ENCODE measurements around the gene CLRN3. TPM values are rescaled to one million over a fixed set of nuclear protein-coding genes. Genes with fewer than 3 reads are reported as not detected.
A peak's percentile ranks its signal among the peaks of the same experiment; 100 is the strongest.

Gene CLRN3
- total and polyA plus RNA-seq, 9 of the 15 experiments (the other 6 are each of a cell fraction or from before 2014, with no cell fraction given), result not detected

DNA sequence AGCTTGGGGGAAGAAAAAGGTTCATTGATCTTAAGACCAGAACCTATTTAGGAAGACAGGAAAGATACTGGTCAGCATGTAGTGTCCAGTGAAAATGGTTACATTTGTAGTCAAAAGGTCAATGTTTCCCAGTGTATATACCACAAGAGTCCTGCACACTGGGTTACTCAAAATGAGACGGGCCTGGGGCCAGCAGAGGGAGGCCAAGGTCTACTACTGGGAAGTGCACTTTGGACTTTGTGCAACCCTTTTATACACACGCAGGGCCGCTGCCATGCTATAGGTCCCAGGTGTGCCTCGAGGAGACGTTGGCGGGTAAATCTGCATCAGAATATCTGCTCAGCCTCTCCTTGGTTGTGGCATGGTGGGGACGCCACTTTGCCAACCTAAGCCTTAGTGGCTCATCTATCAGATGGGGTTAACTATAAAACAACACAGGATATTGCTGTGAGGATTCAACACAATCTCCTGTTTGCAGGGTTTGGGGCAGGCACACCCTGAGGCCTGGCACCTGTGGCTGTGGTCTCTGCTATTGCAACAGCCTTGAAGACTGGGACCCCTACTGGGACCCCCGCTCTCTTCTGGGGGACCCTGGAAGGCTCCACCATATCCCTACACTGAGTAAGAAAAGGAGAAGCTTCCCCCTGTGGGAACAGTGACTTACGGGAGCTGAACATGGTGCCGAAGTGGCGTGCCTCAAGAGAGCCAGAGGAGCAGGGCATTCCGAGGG is 19.7 kb downstream of the CLRN3 start:
- TF ChIP-seq NR3C1 (CRISPR knock-in tag; IDR thresholded peaks at IDR 0.05) (no peak), RAD21 (CRISPR knock-in tag; conservative IDR thresholded peaks at IDR 0.05 in 1 of 2, IDR thresholded peaks at IDR 0.05 in 1 of 2) (0 out of 4 replicates have a peak, but pooled peaks of 1 of the 2 experiments have one; percentile 11), ILK (tag; IDR thresholded peaks at IDR 0.05; ENCODE audit: borderline replicate concordance, low read depth) (no peak), RBM39 (optimal IDR thresholded peaks at IDR 0.05; ENCODE audit: low read depth, low read length) (no peak), FOXP1 (CRISPR knock-in tag; IDR thresholded peaks at IDR 0.05) (no peak)
- TF ChIP-seq, protein P1, sequence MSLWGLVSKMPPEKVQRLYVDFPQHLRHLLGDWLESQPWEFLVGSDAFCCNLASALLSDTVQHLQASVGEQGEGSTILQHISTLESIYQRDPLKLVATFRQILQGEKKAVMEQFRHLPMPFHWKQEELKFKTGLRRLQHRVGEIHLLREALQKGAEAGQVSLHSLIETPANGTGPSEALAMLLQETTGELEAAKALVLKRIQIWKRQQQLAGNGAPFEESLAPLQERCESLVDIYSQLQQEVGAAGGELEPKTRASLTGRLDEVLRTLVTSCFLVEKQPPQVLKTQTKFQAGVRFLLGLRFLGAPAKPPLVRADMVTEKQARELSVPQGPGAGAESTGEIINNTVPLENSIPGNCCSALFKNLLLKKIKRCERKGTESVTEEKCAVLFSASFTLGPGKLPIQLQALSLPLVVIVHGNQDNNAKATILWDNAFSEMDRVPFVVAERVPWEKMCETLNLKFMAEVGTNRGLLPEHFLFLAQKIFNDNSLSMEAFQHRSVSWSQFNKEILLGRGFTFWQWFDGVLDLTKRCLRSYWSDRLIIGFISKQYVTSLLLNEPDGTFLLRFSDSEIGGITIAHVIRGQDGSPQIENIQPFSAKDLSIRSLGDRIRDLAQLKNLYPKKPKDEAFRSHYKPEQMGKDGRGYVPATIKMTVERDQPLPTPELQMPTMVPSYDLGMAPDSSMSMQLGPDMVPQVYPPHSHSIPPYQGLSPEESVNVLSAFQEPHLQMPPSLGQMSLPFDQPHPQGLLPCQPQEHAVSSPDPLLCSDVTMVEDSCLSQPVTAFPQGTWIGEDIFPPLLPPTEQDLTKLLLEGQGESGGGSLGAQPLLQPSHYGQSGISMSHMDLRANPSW (CRISPR knock-in tag; IDR thresholded peaks at IDR 0.05), result no peak
- Histone ChIP-seq H3K4me1 (replicated peaks in 1 of 2; ENCODE audit: control insufficient read depth in 2 of 2, insufficient read depth in 2 of 2, low read length in 2 of 2) (no peaks in the 10 kb centered on the region), H3K4me2 (ENCODE audit: insufficient read depth, low read length) (no peak overlapping the region), H3K9me3 (replicated peaks; ENCODE audit: control insufficient read depth, insufficient read depth, low read depth, low read length) (no peaks in the 10 kb centered on the region), H2AFZ (ENCODE audit: low read depth, low read length) (no peak overlapping the region), H3K4me3 (no peak overlapping the region), H4K20me1 (replicated peaks; ENCODE audit: control insufficient read depth, insufficient read depth, low read length) (no peaks in the 10 kb centered on the region), H3K36me3 (ENCODE audit: control insufficient read depth, insufficient read depth, low read length) (no peaks in the 10 kb centered on the region), H3K9ac (ENCODE audit: insufficient read depth in 1 of 2, low read depth in 2 of 2, low read length in 2 of 2) (no peak overlapping the region), H3K27ac (ENCODE audit: extremely low read depth, low read depth, low read length) (no peak overlapping the region), H3K79me2 (ENCODE audit: control insufficient read depth, insufficient read depth, low read length) (no peaks in the 10 kb centered on the region), H3K9me1 (ENCODE audit: control insufficient read depth, insufficient read depth, low read length) (no peaks in the 10 kb centered on the region), H3K27me3 (ENCODE audit: control insufficient read depth in 2 of 2, insufficient read depth in 2 of 2, low read length in 2 of 2) (peaks cover 0 to 13% of the 10 kb centered on the region in 2 experiments; a peak in 2 of 5 replicates)
- no TSS peak for BruUV-seq (replicated peaks)
- ATAC-seq, result no peak
- ChIA-PET POLR2A (no interaction called here), CTCF (ENCODE audit: low intra/inter-chr PET ratio) (interaction anchor here (0.7 kb wide), 1 partner anchor 138 kb away, joined by 3 read pairs; no protein-coding TSS in a partner anchor)
- FAIRE-seq, result no peak
- 1% methylated on average over 11 of the region's 12 CpGs for WGBS (ENCODE audit: insufficient coverage, low coverage, missing lambda C conversion rate)
- intact Hi-C loops (cut with micrococcal nuclease), result no loop called here
- in situ Hi-C loops (cut with MboI), result no loop called here
- no peak for DNase-seq (ENCODE audit: extremely low read depth in 1 of 4, low spot score in 3 of 4)
